HG03066 (cell line): ENCODE measurements around the gene ZYG11B.
"Not testable (repeated sequence)": the region's sequence is repeated elsewhere in the genome, so short reads cannot be mapped to it uniquely, and the experiment has no call there.

Experiments
- ATAC-seq: cut with Tn5 transposase; IDR thresholded peaks from one replicate; pipeline ENCODE4 v1.9.1; 2021; ENCODE audit warnings: low read depth; ENCODE audit not compliant: unreplicated experiment

ZYG11B gene

DNA sequence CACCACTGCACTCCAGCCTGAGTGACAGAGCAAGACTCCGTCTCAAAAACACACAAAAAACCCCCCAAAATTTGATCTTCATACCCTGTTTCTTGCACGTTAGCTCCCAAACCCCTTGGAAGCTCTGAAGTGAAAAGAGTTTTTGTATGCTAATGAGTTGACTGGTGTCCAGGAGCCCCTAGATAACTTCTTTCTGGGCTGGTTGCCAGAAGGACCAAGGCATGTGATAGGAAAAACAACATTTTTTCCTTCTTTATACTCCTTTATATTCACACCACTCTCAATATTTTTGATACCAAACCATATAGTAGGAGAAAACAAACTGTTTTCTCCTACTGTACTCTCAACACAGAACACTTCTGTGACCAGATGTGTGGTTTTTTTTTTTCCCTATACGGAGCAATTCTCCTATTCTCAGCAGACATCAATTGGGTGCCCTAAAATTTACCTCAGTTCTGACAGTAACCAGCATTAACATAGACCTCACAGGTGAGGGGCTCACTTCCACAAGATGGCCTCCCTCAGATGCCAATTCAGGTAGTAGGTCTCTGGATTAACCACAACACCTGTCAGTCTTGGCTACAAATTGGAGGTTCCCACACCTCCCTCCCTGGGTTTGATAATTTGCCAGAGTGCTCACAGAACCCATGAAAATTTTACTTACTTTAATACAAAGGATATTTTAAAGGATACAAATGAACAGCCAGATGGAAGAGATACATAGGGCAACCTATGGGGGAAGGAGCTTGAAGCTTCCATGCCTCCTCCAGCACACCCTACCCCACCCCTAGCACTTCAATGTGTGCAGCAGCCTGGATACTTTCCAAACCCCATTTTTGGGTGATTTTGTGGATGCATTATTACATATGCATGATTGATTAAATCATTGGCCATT is 25.6 kb downstream of the ZYG11B start:
- ATAC-seq = no peak

DNA sequence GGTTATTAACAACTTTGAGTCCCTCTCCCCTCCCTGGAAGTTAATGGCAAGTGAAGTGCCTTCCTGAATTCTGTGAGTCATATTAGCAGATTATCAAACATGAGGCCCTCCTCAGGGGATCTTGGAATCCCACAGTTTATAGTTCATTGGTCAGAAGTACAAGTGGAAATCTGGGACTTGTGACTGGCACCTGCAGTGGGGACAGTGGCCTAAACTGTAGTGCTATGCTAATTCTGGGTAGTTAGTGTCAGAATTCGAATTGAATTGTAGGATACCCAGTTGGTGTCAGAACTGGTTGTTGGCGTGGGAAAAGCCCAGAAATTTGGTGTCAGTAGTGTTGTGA is 26.2 kb downstream of the ZYG11B start:
- no peak for ATAC-seq

DNA sequence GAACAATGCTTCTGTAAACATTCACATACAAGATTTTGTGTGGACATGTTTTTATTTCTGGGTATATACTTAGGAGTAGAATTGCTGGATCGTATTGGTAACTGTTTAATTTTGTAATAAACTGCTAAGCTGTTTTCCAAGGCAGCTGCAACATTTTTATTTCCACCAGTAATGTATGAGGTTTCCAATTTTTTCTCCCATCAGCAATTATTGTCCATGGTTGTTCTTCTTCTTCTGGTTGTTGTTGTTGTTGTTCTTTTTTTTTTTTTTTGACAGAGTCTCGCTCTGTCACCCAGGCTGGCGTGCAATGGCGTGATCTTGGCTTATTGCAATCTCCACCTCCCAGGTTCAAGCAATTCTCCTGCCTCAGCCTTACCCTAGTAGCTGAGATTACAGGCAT is 26.9 kb downstream of the ZYG11B start:
- no peak for ATAC-seq

DNA sequence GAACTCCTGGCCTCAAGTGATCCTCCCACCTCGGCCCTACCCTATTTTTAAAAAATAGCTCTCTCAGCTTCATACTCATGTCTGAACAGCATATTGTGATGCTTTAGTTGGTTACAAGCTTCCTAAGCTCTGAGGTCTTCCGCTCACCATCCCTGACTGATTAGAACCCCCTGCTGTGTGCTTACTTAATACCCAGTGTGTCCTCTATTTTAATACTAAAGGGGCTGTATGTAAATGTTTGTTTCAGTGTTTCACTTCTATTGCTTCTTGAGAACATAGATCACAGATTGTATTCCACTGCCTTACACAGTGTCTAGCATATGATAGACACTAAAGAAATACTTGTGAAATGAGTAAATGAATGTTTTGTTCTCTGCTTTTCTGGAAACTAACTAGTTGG is 29.8 kb downstream of the ZYG11B start:
- no peak for ATAC-seq

DNA sequence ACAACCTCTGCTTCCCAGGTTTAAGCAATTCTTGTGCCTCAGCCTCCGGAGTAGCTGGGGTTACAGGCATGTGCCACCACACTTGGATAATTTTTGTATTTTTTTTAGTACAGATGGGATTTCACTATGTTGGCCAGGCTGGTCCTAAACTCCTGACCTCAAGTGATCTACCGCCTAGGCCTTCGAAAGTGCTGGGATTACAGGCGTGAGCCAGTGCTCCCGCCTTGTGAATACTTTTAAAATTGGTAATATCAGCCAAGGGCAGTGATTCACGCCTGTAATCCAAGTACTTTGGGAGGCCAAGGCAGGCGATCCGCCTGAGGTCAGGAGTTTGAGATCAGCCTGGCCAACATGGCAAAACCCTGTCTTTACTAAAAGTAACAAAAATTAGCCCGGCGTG is 33.7 kb downstream of the ZYG11B start:
- ATAC-seq = no peak

DNA sequence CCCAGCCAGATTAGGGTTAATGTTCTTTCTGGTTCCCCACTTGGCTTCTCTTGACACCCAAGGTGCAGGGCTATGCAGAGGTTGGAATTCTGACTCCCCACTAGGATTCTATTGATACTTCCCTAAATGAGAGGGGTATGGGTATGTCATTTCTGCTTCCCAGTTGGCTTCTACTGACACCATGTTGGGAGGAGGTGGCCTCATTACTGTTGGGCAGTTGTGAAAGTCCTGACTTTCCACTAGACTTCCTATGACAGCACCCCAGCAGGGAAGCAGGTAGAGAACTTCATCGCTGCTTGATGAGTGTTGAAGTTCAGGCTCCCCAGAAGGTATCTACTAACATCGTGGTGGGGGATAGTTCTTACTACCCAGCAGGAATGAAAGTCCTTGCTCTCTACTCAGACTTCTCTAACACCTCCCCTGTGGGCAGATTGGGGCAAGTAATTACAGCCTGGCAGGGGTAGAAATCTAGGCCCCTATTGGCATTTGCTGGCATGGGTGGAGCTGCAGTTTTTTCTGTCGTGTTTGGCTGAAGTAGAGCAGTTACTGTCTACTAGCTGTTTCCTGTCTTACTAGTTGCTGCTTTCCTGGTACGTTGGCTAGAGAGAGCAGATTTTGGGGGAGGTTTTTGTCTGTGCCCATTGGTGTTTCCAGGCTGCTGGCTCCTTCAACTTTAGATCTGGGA is 41.5 kb downstream of the ZYG11B start:
- ATAC-seq = no peak

DNA sequence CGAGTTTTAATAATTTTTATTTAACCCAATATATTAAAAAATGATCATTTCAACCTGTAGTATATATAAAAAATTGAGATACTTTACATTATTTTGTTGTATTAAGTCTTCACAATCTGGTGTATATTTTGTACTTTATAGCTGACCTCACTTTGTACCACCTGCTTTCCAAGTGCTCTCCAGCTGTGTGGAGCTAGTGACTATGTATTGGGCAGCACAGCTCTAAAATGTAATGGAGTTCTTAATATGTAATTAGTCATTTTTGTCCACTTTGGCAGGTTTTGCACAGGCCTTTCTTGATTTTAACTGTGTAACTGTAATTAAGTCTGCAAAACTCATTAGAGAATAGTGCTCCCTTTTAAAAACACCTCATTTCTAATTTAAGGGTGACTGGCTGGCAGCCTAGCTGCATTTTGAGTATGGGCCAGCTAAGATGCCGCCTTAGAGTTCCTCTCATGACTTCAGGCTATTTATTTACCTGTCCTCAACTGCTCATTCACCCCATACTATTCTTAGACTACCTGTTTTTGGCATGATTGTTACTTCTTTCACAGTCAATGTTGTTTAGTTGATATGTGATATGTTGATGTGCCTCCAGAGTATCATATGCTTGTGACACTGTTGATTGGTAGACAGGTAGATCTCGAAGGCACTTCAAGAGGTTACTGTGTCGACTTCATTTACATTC is 43.2 kb downstream of the ZYG11B start:
- no peak for ATAC-seq

DNA sequence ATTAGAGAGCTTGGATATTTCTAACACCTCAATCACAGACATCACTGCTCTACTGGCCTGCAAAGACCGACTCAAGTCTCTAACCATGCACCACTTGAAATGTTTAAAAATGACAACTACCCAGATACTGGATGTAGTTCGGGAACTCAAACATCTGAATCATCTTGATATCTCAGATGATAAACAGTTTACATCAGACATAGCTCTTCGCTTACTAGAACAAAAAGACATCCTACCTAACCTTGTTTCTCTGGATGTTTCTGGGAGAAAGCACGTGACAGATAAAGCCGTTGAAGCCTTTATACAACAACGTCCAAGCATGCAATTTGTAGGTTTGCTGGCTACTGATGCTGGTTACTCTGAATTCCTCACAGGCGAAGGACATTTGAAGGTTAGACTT is 45.1 kb downstream of the ZYG11B start:
- ATAC-seq = no peak

DNA sequence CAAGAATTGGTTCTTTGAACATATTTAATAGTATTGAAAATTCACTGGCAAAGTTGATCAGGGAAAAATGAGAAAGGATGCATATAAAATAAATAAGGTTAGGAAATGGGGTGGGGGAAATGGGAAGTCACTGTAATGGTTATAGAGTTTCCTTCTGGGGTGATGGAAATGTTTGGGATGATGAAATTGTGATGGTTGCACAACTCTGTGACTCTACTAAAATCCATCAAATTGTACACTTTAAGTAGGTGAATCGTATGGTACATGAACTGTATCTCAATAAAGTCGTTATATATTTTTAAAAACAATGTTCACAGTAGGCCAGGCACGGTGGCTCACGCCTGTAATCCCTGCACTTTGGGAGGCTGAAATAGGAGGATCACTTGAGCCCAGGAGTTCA is 59.9 kb downstream of the ZYG11B start:
- ATAC-seq = no peak

DNA sequence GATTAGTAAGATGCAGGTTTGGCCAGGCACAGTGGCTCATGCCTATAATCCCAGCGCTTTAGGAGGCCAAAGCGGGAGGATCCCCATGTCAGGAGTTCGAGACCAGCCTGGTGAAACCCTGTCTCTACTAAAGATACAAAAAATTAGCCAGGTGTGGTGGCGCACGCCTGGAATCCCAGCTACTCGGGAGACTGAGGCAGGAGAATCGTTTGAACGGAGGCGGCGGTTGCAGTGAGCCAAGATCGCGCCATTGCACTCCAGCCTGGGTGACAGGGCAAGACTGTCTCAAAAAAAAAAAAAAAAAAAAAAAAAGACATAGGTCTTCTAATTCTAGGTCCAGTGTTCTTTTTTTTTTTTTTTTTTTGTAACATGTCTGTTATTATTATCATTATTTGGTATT is 64.2 kb downstream of the ZYG11B start:
- ATAC-seq = not testable (repeated sequence)

DNA sequence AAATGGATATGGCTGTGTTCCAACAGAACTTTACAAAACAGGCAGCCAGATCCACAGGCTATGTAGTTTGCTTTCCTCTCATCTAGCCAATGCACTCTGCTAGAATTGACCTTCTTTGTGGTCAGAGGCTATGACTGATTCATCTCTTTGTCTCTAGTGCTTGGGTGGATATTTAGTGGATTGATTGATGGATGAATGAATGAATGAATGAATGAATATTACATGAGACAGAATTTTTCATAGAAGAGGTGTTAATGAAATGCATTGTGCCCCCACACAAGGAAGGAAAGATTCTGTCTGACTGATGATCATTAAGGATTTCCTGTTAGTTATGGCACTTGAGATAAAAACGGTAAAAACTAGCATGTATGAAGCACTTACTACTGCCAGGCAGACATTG is 65.8 kb downstream of the ZYG11B start:
- ATAC-seq = no peak

DNA sequence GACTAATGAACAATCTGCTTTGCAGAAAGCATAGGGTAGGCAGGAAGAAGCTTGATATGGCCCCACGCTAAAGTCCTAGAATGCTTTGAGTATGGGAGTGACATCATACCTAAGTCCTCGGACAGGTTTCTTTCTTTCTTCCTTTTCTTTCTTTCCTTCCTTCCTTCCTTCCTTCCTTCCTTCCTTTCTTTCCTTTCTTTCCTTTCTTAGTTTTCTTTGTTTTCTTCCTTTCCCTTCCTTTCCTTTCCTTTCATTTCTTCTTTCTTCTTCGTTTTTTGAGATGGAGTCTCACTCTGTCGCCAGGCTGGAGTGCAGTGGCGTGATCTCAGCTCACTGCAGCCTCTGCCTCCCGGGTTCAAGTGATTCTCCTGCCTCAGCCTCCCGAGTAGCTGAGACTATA is 67.5 kb downstream of the ZYG11B start:
- ATAC-seq = not testable (repeated sequence)

DNA sequence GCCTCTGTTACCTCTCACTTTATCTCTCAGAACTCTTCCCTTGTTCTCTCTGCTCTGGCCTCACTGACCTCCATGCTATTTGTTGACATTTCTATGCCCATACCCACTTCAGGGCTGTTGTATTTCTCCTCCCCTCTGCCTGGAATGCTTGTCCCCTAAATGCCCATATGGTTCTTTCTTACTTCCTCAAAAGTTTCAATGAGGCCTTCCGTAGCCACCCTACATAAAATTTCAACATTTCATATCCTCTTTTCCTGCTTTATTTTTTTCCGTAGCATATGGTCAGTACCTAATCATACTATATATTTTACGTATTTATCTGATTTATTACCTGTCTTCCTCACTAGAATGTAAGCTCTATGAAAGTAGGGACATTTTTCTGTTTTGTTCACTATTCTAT is 69.2 kb downstream of the ZYG11B start:
- ATAC-seq = no peak

DNA sequence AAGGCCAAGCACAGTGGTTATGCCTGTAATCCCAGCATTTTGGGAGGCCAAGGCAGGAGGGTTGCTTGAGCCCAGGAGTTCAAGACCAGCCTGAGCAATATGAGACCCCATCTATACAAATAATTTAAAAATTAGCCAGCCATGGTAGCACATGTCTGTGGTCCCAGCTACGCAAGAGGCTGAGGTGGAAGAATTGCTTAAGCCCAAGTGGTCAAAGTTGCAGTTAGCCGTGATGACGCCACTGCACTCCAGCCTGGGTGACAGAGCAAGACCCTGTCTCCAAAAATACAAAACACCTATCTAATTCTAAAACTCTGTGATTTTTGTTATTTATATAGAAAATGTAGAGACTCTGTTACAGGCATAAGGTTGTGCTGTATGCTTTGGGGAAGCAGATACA is 72.1 kb downstream of the ZYG11B start:
- ATAC-seq = no peak

DNA sequence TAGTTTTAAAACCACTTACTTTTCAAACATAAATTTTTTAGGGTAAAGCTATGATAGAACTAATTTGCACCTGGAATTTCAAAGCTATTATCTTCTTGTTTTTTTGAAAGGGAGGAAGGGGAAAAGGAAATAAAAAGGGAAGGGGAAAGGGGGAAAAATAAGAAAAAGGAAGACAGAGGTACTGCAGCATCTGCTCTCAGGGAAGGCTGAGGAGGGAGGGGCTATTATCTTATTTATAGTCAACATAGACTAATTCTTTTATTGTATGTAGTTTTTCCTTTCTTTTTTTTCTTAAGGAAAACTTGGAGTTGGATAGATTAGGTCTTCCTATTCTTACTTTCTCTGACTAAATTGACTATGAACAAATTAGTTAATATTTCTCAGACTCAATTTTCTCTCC is 74.8 kb downstream of the ZYG11B start:
- ATAC-seq = no peak

DNA sequence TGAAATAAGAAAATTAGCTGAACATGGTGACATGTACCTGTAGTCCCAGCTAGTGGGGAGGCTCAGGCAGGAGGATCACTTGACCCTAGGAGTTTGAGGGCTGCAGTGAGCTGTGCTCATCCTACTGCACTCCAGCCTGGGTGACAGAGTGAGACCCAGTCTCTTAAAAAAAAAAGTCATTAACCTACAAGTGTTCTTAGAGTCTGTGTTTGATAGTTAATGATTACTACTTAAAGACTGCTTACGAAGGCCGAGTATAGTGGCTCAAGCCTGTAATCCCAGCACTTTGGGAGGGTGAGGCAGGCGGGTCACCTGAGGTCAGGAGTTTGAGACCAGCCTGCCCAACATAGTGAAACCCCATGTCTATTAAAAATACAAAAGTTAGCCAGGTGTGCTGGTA is 77.8 kb downstream of the ZYG11B start:
- not testable (repeated sequence) for ATAC-seq

DNA sequence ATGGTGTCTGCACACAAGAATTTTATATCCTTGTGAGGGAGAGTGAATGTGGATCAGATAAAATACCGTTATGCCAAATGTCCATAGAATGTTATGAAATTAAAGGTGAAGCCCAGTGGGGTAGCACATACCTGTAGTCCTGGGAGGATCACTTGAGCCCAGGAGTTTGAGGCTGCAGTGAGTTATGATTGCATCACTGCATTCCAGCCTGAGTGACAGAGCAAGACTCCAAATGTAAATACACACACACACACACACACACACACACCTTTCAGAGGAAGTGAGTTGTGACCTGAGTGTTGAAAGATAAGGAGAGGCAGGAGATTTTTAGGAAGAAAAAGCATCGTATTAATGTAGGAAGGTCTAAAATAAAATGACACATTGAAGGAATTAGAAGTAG is 88.2 kb downstream of the ZYG11B start:
- no peak for ATAC-seq

DNA sequence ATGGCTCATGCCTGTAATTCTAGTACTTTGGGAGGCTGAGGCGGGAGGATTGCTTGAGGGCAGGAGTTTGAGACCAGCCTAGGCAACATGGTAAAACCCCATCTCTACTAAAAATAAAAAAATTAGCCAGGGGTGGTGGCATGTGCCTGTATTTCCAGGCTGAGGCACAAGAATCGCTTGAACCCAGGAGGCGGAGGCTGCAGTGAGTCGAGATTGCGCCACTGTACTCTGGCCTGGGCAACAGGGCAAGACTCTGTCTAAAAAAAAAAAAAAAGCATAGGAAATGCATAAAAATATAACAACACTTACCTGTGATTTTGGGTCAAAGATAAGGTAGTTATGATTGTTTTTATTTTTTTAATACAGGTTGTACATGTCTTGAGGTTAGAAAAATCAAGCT is 94.6 kb downstream of the ZYG11B start:
- ATAC-seq = not testable (repeated sequence)

DNA sequence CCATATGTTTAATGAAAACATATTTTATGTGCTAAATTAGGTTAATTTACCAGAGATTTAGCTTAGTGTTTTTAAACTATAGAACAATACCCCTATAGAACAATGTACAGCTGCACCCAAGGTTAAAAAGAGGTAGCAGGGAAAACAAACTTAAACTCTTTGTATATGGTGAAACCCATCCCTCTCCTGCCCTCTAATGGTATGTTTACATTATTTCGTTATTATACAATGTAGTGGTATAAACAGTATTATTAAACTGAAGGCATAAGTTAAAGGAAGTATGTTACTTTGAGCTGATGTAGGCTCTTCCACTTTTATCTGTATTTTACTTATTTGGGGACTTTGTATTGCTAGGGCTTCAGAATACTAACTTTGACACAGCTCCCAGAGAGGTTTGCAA is 99.6 kb downstream of the ZYG11B start:
- ATAC-seq = no peak

DNA sequence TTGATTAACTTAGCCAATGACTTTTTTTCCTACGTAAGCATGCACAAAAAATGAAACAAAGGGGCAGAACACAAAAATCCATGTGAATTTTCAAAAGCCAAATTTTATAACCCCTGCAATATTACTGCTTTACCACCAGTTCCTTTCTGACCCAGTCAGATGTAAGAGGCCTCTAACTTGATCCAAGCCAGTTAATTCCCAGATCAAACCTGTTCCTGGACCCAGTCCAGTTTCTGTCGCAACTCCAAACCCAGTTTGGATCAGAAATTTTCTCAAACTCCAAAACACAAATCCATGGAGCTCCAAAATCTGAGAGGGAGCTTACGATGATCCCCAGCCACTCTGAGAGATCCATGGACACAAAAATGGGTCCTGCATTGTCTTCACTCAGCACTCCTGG is 108.5 kb downstream of the ZYG11B start:
- no peak for ATAC-seq

DNA sequence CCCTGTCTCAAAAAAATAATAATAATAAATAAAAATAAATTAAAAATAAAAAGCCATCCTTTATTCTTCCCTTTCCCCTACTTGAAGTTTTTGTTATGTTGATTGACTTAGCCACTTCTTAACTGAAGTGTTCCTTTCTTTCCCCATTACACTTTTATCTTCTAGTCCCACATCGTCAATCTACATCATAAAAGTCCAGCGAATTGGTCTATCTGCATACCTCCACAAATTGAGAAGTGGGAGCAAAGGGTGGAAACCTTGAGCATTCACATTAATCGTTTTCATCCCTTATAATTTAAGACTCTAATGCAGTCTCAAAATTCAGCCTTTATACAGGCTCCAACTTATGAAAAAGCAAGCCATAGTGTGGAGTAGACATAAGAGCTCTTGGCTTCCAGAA is 109.8 kb downstream of the ZYG11B start:
- ATAC-seq = no peak

DNA sequence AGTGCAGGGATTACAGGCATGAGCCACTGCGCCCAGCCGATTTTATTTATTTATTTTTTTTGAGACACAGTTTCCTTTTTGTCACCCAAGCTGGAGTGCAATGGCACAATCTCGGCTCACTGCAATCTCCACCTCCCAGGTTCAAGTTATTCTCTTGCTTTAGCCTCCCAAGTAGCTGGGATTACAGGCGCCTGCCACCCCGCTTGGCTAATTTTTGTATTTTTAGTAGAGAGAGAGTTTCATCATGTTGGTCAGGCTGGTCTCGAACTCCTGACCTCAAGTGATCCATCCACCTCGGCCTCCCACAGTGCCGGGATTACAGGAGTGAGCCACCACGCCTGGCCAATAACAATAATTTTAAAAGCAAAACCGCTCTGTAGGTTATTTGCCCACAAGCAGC is 112.9 kb downstream of the ZYG11B start:
- ATAC-seq = not testable (repeated sequence)
